Transverse colon (tissue), 4 donors: Measurements from ENCODE around the gene TRIAP1. TPM values are rescaled to one million over a fixed set of nuclear protein-coding genes. Genes with fewer than 3 reads are reported as not detected.

Source experiments
- DNase-seq: peaks from one replicate; pipeline ENCODE4 v3.0.0-alpha.2; 2019
- H3K27ac ChIP-seq, 4 donors: fragments of 200-600 bp; sonication (generic); 2 replicates each; pipeline ENCODE4 v1.5.1; 2016 to 2018; ENCODE audit warnings: inconsistent platforms in 4 of 4
- H3K27me3 ChIP-seq: fragments of 200-600 bp; sonication (generic); 2 replicates; pipeline ENCODE4 v1.5.1; 2017; ENCODE audit warnings: inconsistent platforms
- H3K36me3 ChIP-seq, 4 donors: fragments of 200-600 bp; sonication (generic); 2 replicates each; pipeline ENCODE4 v1.5.1; 2017 to 2019; ENCODE audit warnings: inconsistent platforms in 4 of 4
- H3K4me1 ChIP-seq, 4 donors: fragments of 200-600 bp; sonication (generic); 2 replicates each; pipeline ENCODE4 v1.5.1; 2017 to 2020; ENCODE audit warnings: inconsistent platforms in 4 of 4
- H3K4me3 ChIP-seq, 4 donors: fragments of 200-600 bp; sonication (generic); 1 replicate in 1 of 4; 2 replicates in 3 of 4; pipeline versions ENCODE4 v1.5.1 to v1.6.1; 2017 to 2019; ENCODE audit warnings: inconsistent platforms in 4 of 4
- H3K9me3 ChIP-seq, 2 donors: fragments of 200-600 bp; sonication (generic); 2 replicates each; pipeline ENCODE4 v1.5.1; 2017 to 2019; ENCODE audit warnings: inconsistent platforms in 2 of 2
- EP300 ChIP-seq: sonication (generic); formaldehyde crosslinking; IDR thresholded peaks from one replicate; pipeline ENCODE4 v1.6.1; 2017; ENCODE audit warnings: antibody characterized with exemption, low read depth
- POLR2A ChIP-seq: fragments of 450-650 bp; IDR thresholded peaks from one replicate; pipeline ENCODE4 v1.6.1; 2016; ENCODE audit warnings: antibody characterized with exemption, mild to moderate bottlenecking, moderate library complexity
- POLR2AphosphoS5 ChIP-seq, 3 donors: sonication (generic); formaldehyde crosslinking; IDR thresholded peaks; one replicate each; pipeline ENCODE4 v1.6.1; 2016; ENCODE audit warnings: antibody characterized with exemption in 3 of 3
- WGBS, 2 donors: methylation state at CpG; one replicate each; pipeline ENCODE4 v1.1.5; 2018; ENCODE audit warnings: low coverage in 1 of 2; 5-methylcytosine and 5-hydroxymethylcytosine counted together
- in situ Hi-C, 4 donors: fragments of 200-750 bp; cut with MboI; loops; one replicate each; pipeline versions ENCODE4 v1.15.0 to v1.15.1; 2017; ENCODE audit warnings: low sequenced_read_pairs in 3 of 4, low pct_ligation_motif_present in 1 of 4, low pct_unique_long_range_greater_than_20kb in 1 of 4
- intact Hi-C: fragments of 100-400 bp; cut with DNase I; formaldehyde crosslinking; loops from one replicate; pipeline ENCODE4 v1.15.1; 2023; ENCODE audit warnings: low total_unique reads
- total RNA-seq, 4 donors: library from RNA; depleted of rRNA; stranded (reverse); fragments of >200 nt; gene quantifications; one replicate each; pipeline ENCODE4 v1.1.0, GENCODE V29; 2016
- TF ChIP-seq, protein P1 (sequence below), 5 experiments: fragments of 200-600 bp in 3 of 5; fragments of 450-650 bp in 2 of 5; sonication (generic) in 3 of 5; IDR thresholded peaks; 1 replicate in 2 of 5; 2 replicates in 3 of 5; pipeline ENCODE4 v1.5.1; 2016 to 2017; ENCODE audit warnings: antibody characterized with exemption in 5 of 5, inconsistent platforms in 3 of 5, mild to moderate bottlenecking in 2 of 5, moderate library complexity in 1 of 5

TRIAP1 gene
- total RNA-seq, 4 donors from 2014 or later: 7.2 to 20.9 (median 11.9) TPM

GRCh38 chr12:120468325-120468820, 22.2 kb upstream of the TRIAP1 start:
- intact Hi-C loops: no loop called here
- no peak for TF ChIP-seq EP300
- TF ChIP-seq POLR2A: no peak
- TF ChIP-seq, protein P1, sequence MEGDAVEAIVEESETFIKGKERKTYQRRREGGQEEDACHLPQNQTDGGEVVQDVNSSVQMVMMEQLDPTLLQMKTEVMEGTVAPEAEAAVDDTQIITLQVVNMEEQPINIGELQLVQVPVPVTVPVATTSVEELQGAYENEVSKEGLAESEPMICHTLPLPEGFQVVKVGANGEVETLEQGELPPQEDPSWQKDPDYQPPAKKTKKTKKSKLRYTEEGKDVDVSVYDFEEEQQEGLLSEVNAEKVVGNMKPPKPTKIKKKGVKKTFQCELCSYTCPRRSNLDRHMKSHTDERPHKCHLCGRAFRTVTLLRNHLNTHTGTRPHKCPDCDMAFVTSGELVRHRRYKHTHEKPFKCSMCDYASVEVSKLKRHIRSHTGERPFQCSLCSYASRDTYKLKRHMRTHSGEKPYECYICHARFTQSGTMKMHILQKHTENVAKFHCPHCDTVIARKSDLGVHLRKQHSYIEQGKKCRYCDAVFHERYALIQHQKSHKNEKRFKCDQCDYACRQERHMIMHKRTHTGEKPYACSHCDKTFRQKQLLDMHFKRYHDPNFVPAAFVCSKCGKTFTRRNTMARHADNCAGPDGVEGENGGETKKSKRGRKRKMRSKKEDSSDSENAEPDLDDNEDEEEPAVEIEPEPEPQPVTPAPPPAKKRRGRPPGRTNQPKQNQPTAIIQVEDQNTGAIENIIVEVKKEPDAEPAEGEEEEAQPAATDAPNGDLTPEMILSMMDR (IDR thresholded peaks at IDR 0.05): no peak
- H3K4me3 ChIP-seq: peak overlapping the region; percentile 85 to 98 (median 94)
- in situ Hi-C loops: no loop called here
- no peaks in the 10 kb centered on the region for H3K27me3 ChIP-seq
- H3K4me1 ChIP-seq: peaks cover 0 to 39% (median 20%) of the 10 kb centered on the region in 4 donors
- H3K36me3 ChIP-seq: peaks cover 0 to 24% (median 11%) of the 10 kb centered on the region in 4 donors
- no peaks in the 10 kb centered on the region for H3K9me3 ChIP-seq
- H3K27ac ChIP-seq: peak overlapping the region; percentile 94 to 97 (median 96)
- WGBS, 2 donors: 0 to 2% methylated on average over 1 to 23 of the region's 23 CpGs
- peak; percentile 43 for DNase-seq

GRCh38 chr12:120467439-120467838, 21.3 kb upstream of the TRIAP1 start:
- peaks cover 0 to 39% (median 20%) of the 10 kb centered on the region in 4 donors for H3K4me1 ChIP-seq
- 91 to 95% methylated on average over 4 to 6 of the region's 6 CpGs for WGBS, 2 donors
- peaks cover 0 to 33% (median 16%) of the 10 kb centered on the region in 4 donors for H3K36me3 ChIP-seq
- no peaks in the 10 kb centered on the region for H3K27me3 ChIP-seq
- intact Hi-C loops (no loop called here), in situ Hi-C loops (no loop called here)
- no peak for DNase-seq
- H3K9me3 ChIP-seq: no peaks in the 10 kb centered on the region
- no peak for TF ChIP-seq EP300
- TF ChIP-seq, protein P1 (IDR thresholded peaks at IDR 0.05): no peak
- no peak for TF ChIP-seq POLR2A
- no peak for TF ChIP-seq POLR2AphosphoS5 (IDR thresholded peaks at IDR 0.05)
- H3K27ac ChIP-seq: no peak overlapping the region
- no peak overlapping the region for H3K4me3 ChIP-seq

- DNase-seq: peak; percentile 13
Measured at GRCh38 chr12:120466560-120467315, 20.6 kb upstream of the TRIAP1 start.

DNA sequence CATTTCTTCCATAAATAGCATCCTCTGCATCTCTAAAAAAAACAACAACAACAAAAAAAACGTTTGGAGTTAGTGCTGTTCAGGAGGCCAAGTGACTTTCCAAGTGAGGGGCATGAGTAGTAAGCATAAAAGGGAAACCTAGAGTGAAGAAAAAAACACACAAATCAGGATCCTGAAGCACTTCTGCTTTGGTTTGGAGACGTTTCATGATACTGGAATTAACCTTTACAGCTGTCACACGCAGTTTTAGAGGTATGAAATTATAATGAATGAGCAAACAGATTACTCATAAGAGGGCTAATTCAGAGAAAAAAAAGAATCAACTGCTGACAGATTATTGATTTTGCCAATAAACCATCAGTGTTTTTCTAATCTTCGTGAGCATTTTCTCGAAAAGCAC, 19.6 kb upstream of the TRIAP1 start:
- H3K9me3 ChIP-seq: no peaks in the 10 kb centered on the region
- TF ChIP-seq EP300: no peak
- TF ChIP-seq, protein P1 (IDR thresholded peaks at IDR 0.05): no peak
- TF ChIP-seq POLR2A: no peak
- no peak for TF ChIP-seq POLR2AphosphoS5 (IDR thresholded peaks at IDR 0.05)
- H3K4me3 ChIP-seq: no peak overlapping the region
- DNase-seq: no peak
- peaks cover 0 to 38% (median 15%) of the 10 kb centered on the region in 4 donors for H3K4me1 ChIP-seq
- 26 to 34% methylated on average over 5 of the region's 5 CpGs for WGBS, 2 donors
- H3K27me3 ChIP-seq: no peaks in the 10 kb centered on the region
- no peak overlapping the region for H3K27ac ChIP-seq
- in situ Hi-C loops (no loop called here), intact Hi-C loops (no loop called here)
- H3K36me3 ChIP-seq: peaks cover 0 to 46% (median 21%) of the 10 kb centered on the region in 4 donors

More at GRCh38 chr12:120466560-120467315, 20.6 kb upstream of the TRIAP1 start:
- Histone ChIP-seq H3K4me3 (no peak overlapping the region), H3K4me1 (peaks cover 0 to 39% (median 18%) of the 10 kb centered on the region in 4 donors), H3K9me3 (no peaks in the 10 kb centered on the region), H3K27me3 (no peaks in the 10 kb centered on the region), H3K36me3 (peaks cover 0 to 40% (median 19%) of the 10 kb centered on the region in 4 donors), H3K27ac (no peak overlapping the region)
- in situ Hi-C loops (no loop called here), intact Hi-C loops (no loop called here)
- WGBS, 2 donors: 65 to 70% methylated on average over 5 to 8 of the region's 8 CpGs
- TF ChIP-seq, protein P1 (IDR thresholded peaks at IDR 0.05): peak; percentile 28 to 41 (median 31)
- TF ChIP-seq POLR2AphosphoS5 (IDR thresholded peaks at IDR 0.05): no peak
